Measurements from ENCODE around the gene SCGN. TPM values are rescaled to one million over a fixed set of nuclear protein-coding genes. Genes with fewer than 3 reads are reported as not detected.

SCGN gene
- total RNA-seq (2021; ENCODE audit: unreplicated experiment) = not detected
- polyA plus RNA-seq (2012; ENCODE audit: insufficient read length) = not detected
- not detected for Bru-seq, nascent RNA
- BruChase-seq, experiment 1, labeled RNA remaining after a 2-hour chase = percentile 4 among the genes with signal in this experiment
- BruChase-seq, experiment 2, labeled RNA remaining after a 6-hour chase = not detected
- long read RNA-seq = 0 reads

- Histone ChIP-seq H3K9me3 (ENCODE audit: control insufficient read depth, insufficient read depth, low read depth, low read length) (no peaks in the 10 kb centered on the region), H3K36me3 (ENCODE audit: control insufficient read depth, insufficient read depth, low read length) (no peaks in the 10 kb centered on the region), H3K4me1 (ENCODE audit: control insufficient read depth, insufficient read depth, low read length) (no peaks in the 10 kb centered on the region), H3K27ac (ENCODE audit: low read length) (no peak within 1 kb of the TSS), H3K4me3 (ENCODE audit: low read depth in 2 of 2, low read length in 2 of 2) (no peak within 1 kb of the TSS), H3K27me3 (ENCODE audit: control insufficient read depth, insufficient read depth, low read length) (peaks cover 8% of the 10 kb centered on the region)
- intact Hi-C loops (cut with micrococcal nuclease; ENCODE audit: unreplicated experiment) = no loop called here
- POLR2A ChIA-PET = interaction anchor here (0.7 kb wide), 1 partner anchor 263 kb away, joined by 3 read pairs; no protein-coding TSS in a partner anchor
- in situ Hi-C loops (cut with HindIII; ENCODE audit: low pct_unique_long_range_greater_than_20kb, low sequenced_read_pairs) = no loop called here
- no TSS peak for BruUV-seq (replicated peaks)
- CTCF ChIA-PET = interaction anchor here (1.1 kb wide), 1 partner anchor 387 kb away, joined by 5 read pairs; no protein-coding TSS in a partner anchor
- TF ChIP-seq REST (IDR thresholded peaks at IDR 0.05; ENCODE audit: insufficient read depth in 1 of 2, low read depth in 2 of 2, low read length in 1 of 2) = peak; percentile 92 to 95
- TF ChIP-seq TCF7L2 (IDR thresholded peaks at IDR 0.05; ENCODE audit: low read depth, low read length) = no peak
- DNase-seq (ENCODE audit: low read depth, low spot score) = no peak
- ATAC-seq = no peak
These were observed at the start of gene SCGN for GRCh38 chr6:25652007-25652515. TSS of gene SCGN (plus strand) at chr6:25652215. CDS start at chr6:25652404, 189 bp downstream.

GRCh38 chr6:25602674-25602982, 49.4 kb upstream of the SCGN start:
- intact Hi-C loops (cut with micrococcal nuclease; ENCODE audit: unreplicated experiment) (loop anchor here (2.0 to 5.0 kb wide), 3 partner anchors 290 to 380 kb away; no protein-coding TSS in a partner anchor), in situ Hi-C loops (cut with HindIII; ENCODE audit: low pct_unique_long_range_greater_than_20kb, low sequenced_read_pairs) (no loop called here)
- ChIA-PET POLR2A (no interaction called here), CTCF (interaction anchor here (1.0 kb wide), 1 partner anchor 116 kb away, joined by 3 read pairs; no protein-coding TSS in a partner anchor)
- no peak for DNase-seq (ENCODE audit: low read depth, low spot score)
- BruUV-seq (replicated peaks) = no TSS peak
- no peak overlapping the region for H3K4me3 ChIP-seq (ENCODE audit: low read depth in 2 of 2, low read length in 2 of 2)
- no peaks in the 10 kb centered on the region for H3K9me3 ChIP-seq (ENCODE audit: control insufficient read depth, insufficient read depth, low read depth, low read length)
- ATAC-seq = no peak
- TF ChIP-seq CTCF (IDR thresholded peaks at IDR 0.05) = peak; percentile 17; the same call in 1 of the 2 replicates
- TF ChIP-seq REST (IDR thresholded peaks at IDR 0.05; ENCODE audit: insufficient read depth in 1 of 2, low read depth in 2 of 2, low read length in 1 of 2) = no peak
- no peak for TF ChIP-seq SIN3A (IDR thresholded peaks at IDR 0.05; ENCODE audit: borderline replicate concordance, insufficient read depth, low read depth, low read length)
- no peak for TF ChIP-seq TCF7L2 (IDR thresholded peaks at IDR 0.05; ENCODE audit: low read depth, low read length)
- no peak for TF ChIP-seq POLR2AphosphoS5 (IDR thresholded peaks at IDR 0.05; ENCODE audit: low read depth, low read length)
- no peaks in the 10 kb centered on the region for H3K36me3 ChIP-seq (ENCODE audit: control insufficient read depth, insufficient read depth, low read length)
- no peaks in the 10 kb centered on the region for H3K4me1 ChIP-seq (ENCODE audit: control insufficient read depth, insufficient read depth, low read length)
- no peaks in the 10 kb centered on the region; the same call in 1 of the 2 replicates for H3K27me3 ChIP-seq (ENCODE audit: control insufficient read depth, insufficient read depth, low read length)
- no peak overlapping the region for H3K27ac ChIP-seq (ENCODE audit: low read length)
